K562 (cell line): ENCODE results near the gene CREB3L2. TPM values are rescaled to one million over a fixed set of nuclear protein-coding genes. Genes with fewer than 3 reads are reported as not detected.
A peak's percentile ranks its signal among the peaks of the same experiment; 100 is the strongest.

Experiments
- AFF1 ChIP-seq, 2 experiments: fragments of 450-650 bp; IDR thresholded peaks; 2 replicates each; pipeline ENCODE4 v1.6.1; 2018; ENCODE audit warnings: mild to moderate bottlenecking in 2 of 2, low read depth in 1 of 2; ENCODE audit not compliant: partially characterized antibody in 2 of 2
- ARID4B ChIP-seq: sonication (generic); formaldehyde crosslinking; IDR thresholded peaks from 2 replicates; pipeline ENCODE4 v1.8.0; 2022; ENCODE audit warnings: mild to moderate bottlenecking, missing genetic modification reagents
- CBFB ChIP-seq: sonication (generic); formaldehyde crosslinking; IDR thresholded peaks from 2 replicates; pipeline ENCODE4 v1.4.0; 2020; ENCODE audit warnings: mild to moderate bottlenecking, missing genetic modification reagents
- CC2D1A ChIP-seq: fragments of 450-650 bp; IDR thresholded peaks from 2 replicates; pipeline ENCODE4 v1.6.1; 2017; ENCODE audit warnings: mild to moderate bottlenecking
- CEBPB ChIP-seq: fragments of 450-650 bp; IDR thresholded peaks from 2 replicates; pipeline ENCODE4 v1.6.1; 2016; ENCODE audit warnings: missing genetic modification characterization, missing compliant biosample characterization
- E2F5 ChIP-seq: sonication (generic); formaldehyde crosslinking; IDR thresholded peaks from 2 replicates; pipeline ENCODE4 v1.8.0; 2022; ENCODE audit warnings: mild to moderate bottlenecking, missing genetic modification reagents
- JUND ChIP-seq, 2 experiments: IDR thresholded peaks; 2 replicates in 1 of 2; 3 replicates in 1 of 2; pipeline ENCODE4 v1.6.1; 2011; ENCODE audit warnings: borderline replicate concordance in 2 of 2, low read depth in 2 of 2, low read length in 2 of 2, improper control_type of control experiment in 1 of 2, missing biosample characterization in 1 of 2, missing genetic modification characterization in 1 of 2, missing genetic modification reagents in 1 of 2
- KLF16 ChIP-seq: IDR thresholded peaks from 2 replicates; pipeline ENCODE4 v1.6.1; 2016; ENCODE audit warnings: antibody characterized with exemption
- NFIC ChIP-seq: fragments of 450-650 bp; IDR thresholded peaks from 2 replicates; pipeline ENCODE4 v1.6.1; 2017; ENCODE audit warnings: mild to moderate bottlenecking, inconsistent platforms
- PATZ1 ChIP-seq: fragments of 250-450 bp; sonication (Bioruptor Pico); IDR thresholded peaks from 2 replicates; pipeline ENCODE4 v1.5.0; 2020; ENCODE audit warnings: mild to moderate bottlenecking, borderline replicate concordance
- PHF20 ChIP-seq: fragments of 450-650 bp; IDR thresholded peaks from 2 replicates; pipeline ENCODE4 v1.6.1; 2018; ENCODE audit not compliant: partially characterized antibody
- PHTF2 ChIP-seq: fragments of 250-450 bp; sonication (Bioruptor Pico); IDR thresholded peaks from 2 replicates; pipeline ENCODE4 v1.5.0; 2021; ENCODE audit warnings: mild to moderate bottlenecking
- SRSF3 ChIP-seq: fragments of 200-400 bp; formaldehyde crosslinking; IDR thresholded peaks from 2 replicates; pipeline ENCODE4 v1.6.1; 2016; ENCODE audit warnings: mild to moderate bottlenecking, low read length, moderate library complexity; ENCODE audit not compliant: insufficient read depth
- ZBED1 ChIP-seq: IDR thresholded peaks from 2 replicates; pipeline ENCODE4 v1.6.1; 2014
- ZNF175 ChIP-seq: fragments of 200-800 bp; sonication (Bioruptor generic); IDR thresholded peaks from 2 replicates; pipeline ENCODE4 v1.6.1; 2016; ENCODE audit warnings: low read depth, mild to moderate bottlenecking, missing genetic modification characterization, missing compliant biosample characterization
- polyA plus RNA-seq, 8 experiments: library from polyadenylated mRNA; depleted of rRNA in 4 of 8; stranded (reverse) in 5 of 8; unstranded in 3 of 8; fragments of >200 nt; fragmentation: Nextera tagmentation in 2 of 8; fragmentation: Illumina TruSeq in 1 of 8; extraction: Ambion mirVana in 2 of 8; extraction: Trizol in 1 of 8; gene quantifications; 2 replicates each; pipeline versions ENCODE4 v1.2.1 to v1.2.3, GENCODE V29; 2011 to 2014; ENCODE audit warnings: inconsistent platforms in 1 of 8, missing spikeins in 1 of 8
- total RNA-seq, 7 experiments: library from RNA; depleted of rRNA in 6 of 7; stranded (reverse); fragments of >200 nt in 6 of 7; fragmentation: Illumina TruSeq in 2 of 7; extraction: Trizol in 2 of 7; gene quantifications; 2 replicates each; pipeline versions ENCODE4 v1.2.1 to v1.2.3, GENCODE V29; 2011 to 2021; ENCODE audit warnings: low replicate concordance in 1 of 7

Gene CREB3L2
- total and polyA plus RNA-seq, 9 of the 15 experiments (the other 6 are each of a cell fraction or from before 2014, with no cell fraction given): 7.1 to 45.6 (median 15.8) TPM

GRCh38 chr7:138008588-138009349 is 6.9 kb upstream of the CREB3L2 start (continued):
- TF ChIP-seq CC2D1A: peak; percentile 90
- no peak for TF ChIP-seq ZBED1
- peak; percentile 26; the same call in 1 of the 2 replicates for TF ChIP-seq CEBPB (tag)
- no peak for TF ChIP-seq CBFB (CRISPR knock-in tag)
- TF ChIP-seq ARID4B (CRISPR knock-in tag): 0 out of 2 replicates have a peak, but pooled peaks have one; percentile 25
- no peak for TF ChIP-seq PATZ1 (CRISPR knock-in tag)
- peak; percentile 21; the same call in 1 of the 2 replicates for TF ChIP-seq NFIC
- no peak for TF ChIP-seq E2F5 (CRISPR knock-in tag)
- no peak for TF ChIP-seq ZNF175 (CRISPR knock-in tag)
- no peak for TF ChIP-seq PHF20
- 0 out of 2 replicates have a peak, but pooled peaks have one; percentile 29 for TF ChIP-seq JUND (IDR thresholded peaks at IDR 0.05; ENCODE audit: borderline replicate concordance, low read depth, low read length)
- no peak for TF ChIP-seq JUND (tag; IDR thresholded peaks at IDR 0.05; ENCODE audit: borderline replicate concordance, low read depth, low read length)
- TF ChIP-seq AFF1 (IDR thresholded peaks at IDR 0.05; ENCODE audit: low read depth in 1 of 2, partially characterized antibody in 2 of 2): no peak
- no peak for TF ChIP-seq SRSF3
- no peak for TF ChIP-seq PHTF2 (CRISPR knock-in tag)
- TF ChIP-seq KLF16: peak; percentile 54; the same call in 1 of the 2 replicates
